ENCODE data around the gene PPCDC. TPM values are rescaled to one million over a fixed set of nuclear protein-coding genes. Genes with fewer than 3 reads are reported as not detected.

Gene PPCDC
- total RNA-seq, 1 experiment from 2014 or later: 18.0 TPM

GRCh38 chr15:75025107-75025506, 1.7 kb downstream of the PPCDC start:
- CTCF ChIA-PET: interaction anchor here (0.7 to 1.4 kb wide), 5 partner anchors 9 to 393 kb away, joined by 3 to 4 read pairs (median 3); no protein-coding TSS in a partner anchor
- H3K4me2 ChIP-seq (ENCODE audit: low read length): peak overlapping the region; percentile 90; the same call in 1 of the 2 replicates

GRCh38 chr15:75025548-75026260, 2.3 kb downstream of the PPCDC start:
- peaks cover 0 to 7% of the 10 kb centered on the region in 2 experiments; a peak in 1 of 4 replicates for H3K36me3 ChIP-seq (ENCODE audit: control insufficient read depth in 1 of 2, insufficient read depth in 2 of 2, low read length in 2 of 2)
- no peak overlapping the region for H3K9ac ChIP-seq (ENCODE audit: low read length)
- no peaks in the 10 kb centered on the region for H4K20me1 ChIP-seq (ENCODE audit: insufficient read depth)
- no peaks in the 10 kb centered on the region for H3K27me3 ChIP-seq (ENCODE audit: insufficient read depth, low read length)
- H3K9me2 ChIP-seq (ENCODE audit: insufficient read depth): no peaks in the 10 kb centered on the region
- ChIA-PET POLR2A (no interaction called here), RAD21 (ENCODE audit: low non-redundant PET in 1 of 2, low total read pairs in 2 of 2, uncharacterized antibody in 2 of 2, unreplicated experiment in 2 of 2) (no interaction called here), CTCF (interaction anchor here (0.7 to 1.4 kb wide), 3 partner anchors 9 to 394 kb away, joined by 3 to 4 read pairs (median 3); no protein-coding TSS in a partner anchor)
- intact Hi-C loops (cut with micrococcal nuclease): no loop called here
- no peak overlapping the region for H3K4me3 ChIP-seq (replicated peaks in 1 of 2; ENCODE audit: low read depth in 1 of 2, low read length in 2 of 2)
- H3K4me1 ChIP-seq (ENCODE audit: control insufficient read depth in 1 of 2, insufficient read depth in 2 of 2, low read length in 2 of 2): peaks cover 4 to 32% of the 10 kb centered on the region in 2 experiments; a peak in 3 of 4 replicates
- peaks cover 31% of the 10 kb centered on the region for H3K79me2 ChIP-seq (ENCODE audit: insufficient read depth, low read length)
- H3K27ac ChIP-seq (ENCODE audit: low read depth, low read length): no peak overlapping the region
- DNase-seq (ENCODE audit: low read depth, low spot score): no peak
- no peaks in the 10 kb centered on the region for H3K9me3 ChIP-seq (ENCODE audit: control insufficient read depth in 1 of 2, insufficient read depth in 1 of 2, low read depth in 1 of 2, low read length in 2 of 2)
- ATAC-seq: no peak
- no peak overlapping the region for H2AFZ ChIP-seq (ENCODE audit: low read depth, low read length, poor library complexity, severe bottlenecking)
- BruUV-seq (replicated peaks): no TSS peak
- TF ChIP-seq ELF1 (IDR thresholded peaks at IDR 0.05; ENCODE audit: borderline replicate concordance, low read depth) (no peak), TCF7L2 (IDR thresholded peaks at IDR 0.05; ENCODE audit: borderline replicate concordance, extremely low read depth, insufficient read depth, insufficient read length) (no peak), SIN3A (IDR thresholded peaks at IDR 0.05; ENCODE audit: low read depth) (no peak), POLR2AphosphoS5 (IDR thresholded peaks at IDR 0.05; ENCODE audit: low read depth, low read length) (no peak), POLR2A (IDR thresholded peaks at IDR 0.05; ENCODE audit: borderline replicate concordance, extremely low read depth, insufficient read depth, insufficient read length) (no peak), ZFX (IDR thresholded peaks at IDR 0.05) (no peak), YY1 (IDR thresholded peaks at IDR 0.05; ENCODE audit: extremely low read depth, insufficient replicate concordance, low read depth, low read length) (no peak), EZH2phosphoT487 (IDR thresholded peaks at IDR 0.05; ENCODE audit: borderline replicate concordance) (no peak), CBX3 (IDR thresholded peaks at IDR 0.05; ENCODE audit: low read depth) (no peak)
- TF ChIP-seq, protein P1, sequence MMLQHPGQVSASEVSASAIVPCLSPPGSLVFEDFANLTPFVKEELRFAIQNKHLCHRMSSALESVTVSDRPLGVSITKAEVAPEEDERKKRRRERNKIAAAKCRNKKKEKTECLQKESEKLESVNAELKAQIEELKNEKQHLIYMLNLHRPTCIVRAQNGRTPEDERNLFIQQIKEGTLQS (IDR thresholded peaks at IDR 0.05): no peak
- TF ChIP-seq, protein P2, sequence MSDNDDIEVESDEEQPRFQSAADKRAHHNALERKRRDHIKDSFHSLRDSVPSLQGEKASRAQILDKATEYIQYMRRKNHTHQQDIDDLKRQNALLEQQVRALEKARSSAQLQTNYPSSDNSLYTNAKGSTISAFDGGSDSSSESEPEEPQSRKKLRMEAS (IDR thresholded peaks at IDR 0.05): no peak
- no peak overlapping the region for H3K4me2 ChIP-seq (ENCODE audit: low read length)

More at GRCh38 chr15:75025107-75025506, 1.7 kb downstream of the PPCDC start:
- H3K36me3 ChIP-seq (ENCODE audit: control insufficient read depth in 1 of 2, insufficient read depth in 2 of 2, low read length in 2 of 2): peaks cover 0 to under 1% of the 10 kb centered on the region in 2 experiments; a peak in 1 of 4 replicates
- ATAC-seq: no peak
- no peaks in the 10 kb centered on the region for H3K9me2 ChIP-seq (ENCODE audit: insufficient read depth)
- no peaks in the 10 kb centered on the region for H3K27me3 ChIP-seq (ENCODE audit: insufficient read depth, low read length)
- H2AFZ ChIP-seq (ENCODE audit: low read depth, low read length, poor library complexity, severe bottlenecking): no peak overlapping the region
- TF ChIP-seq ZNF274 (IDR thresholded peaks at IDR 0.05; ENCODE audit: low read depth, low read length): no peak
- intact Hi-C loops (cut with micrococcal nuclease): no loop called here
- H4K20me1 ChIP-seq (ENCODE audit: insufficient read depth): no peaks in the 10 kb centered on the region
- peaks cover 4 to 29% of the 10 kb centered on the region in 2 experiments; a peak in 3 of 4 replicates for H3K4me1 ChIP-seq (ENCODE audit: control insufficient read depth in 1 of 2, insufficient read depth in 2 of 2, low read length in 2 of 2)
- no TSS peak for BruUV-seq (replicated peaks)
- H3K9me3 ChIP-seq (ENCODE audit: control insufficient read depth in 1 of 2, insufficient read depth in 1 of 2, low read depth in 1 of 2, low read length in 2 of 2): no peaks in the 10 kb centered on the region
- ChIA-PET RAD21 (ENCODE audit: low non-redundant PET in 1 of 2, low total read pairs in 2 of 2, uncharacterized antibody in 2 of 2, unreplicated experiment in 2 of 2) (no interaction called here), POLR2A (no interaction called here)
- peak overlapping the region; percentile 100; the same call in 1 of the 2 replicates for H3K9ac ChIP-seq (ENCODE audit: low read length)
- no peak overlapping the region for H3K4me3 ChIP-seq (replicated peaks in 1 of 2; ENCODE audit: low read depth in 1 of 2, low read length in 2 of 2)
- peaks cover 27% of the 10 kb centered on the region for H3K79me2 ChIP-seq (ENCODE audit: insufficient read depth, low read length)
- H3K27ac ChIP-seq (ENCODE audit: low read depth, low read length): no peak overlapping the region
- DNase-seq (ENCODE audit: low read depth, low spot score): no peak
